ENCODE results near the gene NMRK2.

Gene NMRK2

DNA sequence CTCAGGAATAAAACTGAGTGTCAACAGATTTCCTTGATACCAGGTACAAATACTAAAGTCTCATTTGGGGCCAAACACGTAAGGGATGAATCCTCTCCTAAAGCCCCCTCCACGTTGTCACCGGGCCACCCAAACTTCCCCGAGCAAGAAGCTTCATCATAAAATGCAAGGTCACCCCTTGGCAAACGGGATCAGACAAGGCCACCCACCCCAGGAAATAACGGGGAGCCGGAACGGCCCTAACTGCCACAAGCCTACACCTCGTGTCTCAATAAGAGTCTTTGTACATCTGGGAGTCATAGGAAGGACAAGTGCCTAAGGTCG is 51.7 kb downstream of the NMRK2 start:
- Histone ChIP-seq H3K4me3 (ENCODE audit: low read depth, low read length) (peak overlapping the region; percentile 100), H3K4me1 (ENCODE audit: control insufficient read depth, insufficient read depth, low read length, unreplicated experiment) (peaks cover 17% of the 10 kb centered on the region), H3K79me2 (ENCODE audit: control insufficient read depth, insufficient read depth, low read length, unreplicated experiment) (peaks cover 56% of the 10 kb centered on the region), H3K27me3 (ENCODE audit: insufficient read depth, low read length) (no peaks in the 10 kb centered on the region), H2AFZ (ENCODE audit: low read length, unreplicated experiment) (no peak overlapping the region), H3K27ac (ENCODE audit: low read depth, low read length) (peak overlapping the region; percentile 97), H3K36me3 (ENCODE audit: insufficient read depth, low read length) (peaks cover 38% of the 10 kb centered on the region; the same call in 1 of the 2 replicates)

DNA sequence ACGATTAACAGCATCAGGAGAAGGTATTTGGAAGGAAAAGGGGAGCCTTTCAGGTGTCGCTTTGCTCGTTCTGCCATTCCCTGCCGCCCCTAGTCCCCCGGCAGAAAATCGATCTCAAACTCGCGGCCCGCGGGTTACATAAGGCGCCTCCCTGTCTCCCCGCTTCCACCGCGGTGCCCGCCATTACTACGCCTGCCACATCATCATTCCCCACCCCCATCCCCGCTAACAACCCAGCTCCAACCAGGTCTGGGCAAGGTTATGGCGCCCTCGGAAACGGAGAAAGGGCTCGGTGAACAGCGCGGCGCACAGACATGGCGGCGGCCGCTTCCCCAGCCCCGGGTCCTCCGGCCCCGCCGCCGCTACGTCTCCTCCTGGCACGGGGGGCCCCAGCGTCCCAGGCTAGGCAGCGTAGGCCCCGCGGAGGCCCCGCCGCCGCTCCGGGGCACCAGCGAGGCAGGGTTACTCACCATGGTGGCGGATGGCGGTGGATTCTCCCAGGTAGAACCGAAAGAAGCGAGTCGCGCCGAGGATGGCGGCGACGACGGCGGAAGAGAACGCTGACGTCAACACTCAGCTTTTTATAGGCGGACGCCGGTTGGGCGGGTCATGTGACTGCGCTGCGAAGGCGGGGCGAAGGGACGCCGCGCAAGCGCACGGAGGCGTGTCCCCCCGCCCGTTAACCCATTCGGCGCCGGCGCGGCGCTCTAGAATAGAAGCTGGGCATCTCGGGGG is 52.2 kb downstream of the NMRK2 start, which contains the start of gene EEF2:
Gene EEF2, minus strand, starts transcription at position 556 of the 735 bp plus-strand sequence. Its CDS starts 83 bp downstream, at position 473.
- Histone ChIP-seq H2AFZ (ENCODE audit: low read length, unreplicated experiment) (peak within 1 kb of the TSS; percentile 47), H3K36me3 (ENCODE audit: insufficient read depth, low read length) (peaks cover 38% of the 10 kb centered on the region; the same call in 1 of the 2 replicates), H3K79me2 (ENCODE audit: control insufficient read depth, insufficient read depth, low read length, unreplicated experiment) (peaks cover 52% of the 10 kb centered on the region), H3K4me3 (ENCODE audit: low read depth, low read length) (peak within 1 kb of the TSS; percentile 100), H3K4me1 (ENCODE audit: control insufficient read depth, insufficient read depth, low read length, unreplicated experiment) (peaks cover 17% of the 10 kb centered on the region), H3K27me3 (ENCODE audit: insufficient read depth, low read length) (no peaks in the 10 kb centered on the region), H3K27ac (ENCODE audit: low read depth, low read length) (peak within 1 kb of the TSS; percentile 97)

DNA sequence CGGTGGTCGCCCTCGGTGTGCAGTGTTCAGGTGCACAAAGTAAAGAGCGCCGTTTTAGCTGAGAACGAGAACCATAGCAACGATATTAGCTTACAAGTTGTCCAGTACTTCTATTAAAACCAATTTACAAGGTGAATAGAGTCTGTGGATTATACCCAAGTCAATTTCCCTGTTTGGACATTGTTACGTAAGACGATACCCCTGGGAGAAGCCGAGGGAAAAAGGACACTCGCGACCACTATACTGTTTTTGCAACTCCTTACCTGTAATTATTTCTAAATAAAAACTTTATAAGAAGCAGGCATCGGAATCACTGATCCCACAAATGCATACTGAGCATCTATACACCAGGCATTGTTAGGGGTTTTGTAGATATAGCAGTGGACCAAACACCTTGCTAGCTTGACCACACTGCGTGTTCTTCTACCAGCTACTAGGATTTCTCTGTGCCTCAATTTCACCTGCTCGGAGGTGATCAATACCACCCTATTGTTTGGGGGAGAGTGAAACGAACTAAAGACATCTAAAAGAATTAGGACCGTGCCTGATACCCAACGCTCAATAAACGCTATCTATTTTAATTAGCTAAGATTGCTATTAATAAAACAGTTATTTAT is 52.9 kb downstream of the NMRK2 start:
- Histone ChIP-seq H3K4me1 (ENCODE audit: control insufficient read depth, insufficient read depth, low read length, unreplicated experiment) (peaks cover 17% of the 10 kb centered on the region), H2AFZ (ENCODE audit: low read length, unreplicated experiment) (peak overlapping the region; percentile 47), H3K79me2 (ENCODE audit: control insufficient read depth, insufficient read depth, low read length, unreplicated experiment) (peaks cover 45% of the 10 kb centered on the region), H3K27me3 (ENCODE audit: insufficient read depth, low read length) (no peaks in the 10 kb centered on the region), H3K27ac (ENCODE audit: low read depth, low read length) (no peak overlapping the region), H3K36me3 (ENCODE audit: insufficient read depth, low read length) (peaks cover 33% of the 10 kb centered on the region; the same call in 1 of the 2 replicates), H3K4me3 (ENCODE audit: low read depth, low read length) (peak overlapping the region; percentile 100)

DNA sequence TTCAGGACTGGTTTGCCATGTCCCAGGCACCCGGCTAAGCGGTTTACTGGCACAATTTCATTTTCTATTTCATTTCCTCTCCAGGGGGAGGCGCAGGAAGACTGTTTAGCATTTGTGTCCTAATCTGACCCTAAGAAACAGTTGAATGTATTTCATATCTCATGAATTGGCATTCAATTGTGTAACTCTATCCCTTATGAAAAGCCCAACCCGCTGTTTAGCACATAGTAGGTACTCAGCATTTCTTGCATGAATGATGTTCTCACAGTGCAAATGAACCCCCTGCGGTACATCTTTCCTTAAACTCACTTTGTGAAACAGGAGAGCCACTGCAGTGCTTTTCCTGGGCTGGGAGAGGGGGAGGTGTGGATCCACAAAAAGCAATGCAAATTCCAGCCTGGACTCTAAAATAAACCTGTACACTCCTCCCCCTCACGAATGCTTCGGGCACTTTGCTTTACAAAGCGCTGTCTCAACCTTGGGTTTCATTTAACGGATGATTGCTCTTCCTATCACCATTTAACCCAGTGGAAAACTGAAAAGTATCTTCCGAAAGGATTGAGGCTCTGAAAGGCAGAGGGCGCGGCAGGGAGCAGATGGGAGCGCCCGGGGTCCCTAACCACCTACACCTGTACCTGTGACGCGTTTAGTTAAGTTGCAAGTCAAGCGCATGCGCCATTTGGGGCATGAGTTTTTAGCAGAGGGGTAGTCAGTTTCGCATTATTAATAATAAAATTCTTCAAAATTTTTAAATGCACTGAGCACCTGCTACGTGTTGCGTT is 53.6 kb downstream of the NMRK2 start:
- peak overlapping the region; percentile 47 for H2AFZ ChIP-seq (ENCODE audit: low read length, unreplicated experiment)
- peak overlapping the region; percentile 100 for H3K4me3 ChIP-seq (ENCODE audit: low read depth, low read length)
- no peaks in the 10 kb centered on the region for H3K27me3 ChIP-seq (ENCODE audit: insufficient read depth, low read length)
- no peak overlapping the region for H3K27ac ChIP-seq (ENCODE audit: low read depth, low read length)
- H3K4me1 ChIP-seq (ENCODE audit: control insufficient read depth, insufficient read depth, low read length, unreplicated experiment) = peaks cover 15% of the 10 kb centered on the region
- peaks cover 38% of the 10 kb centered on the region for H3K79me2 ChIP-seq (ENCODE audit: control insufficient read depth, insufficient read depth, low read length, unreplicated experiment)
- peaks cover 26% of the 10 kb centered on the region; the same call in 1 of the 2 replicates for H3K36me3 ChIP-seq (ENCODE audit: insufficient read depth, low read length)

DNA sequence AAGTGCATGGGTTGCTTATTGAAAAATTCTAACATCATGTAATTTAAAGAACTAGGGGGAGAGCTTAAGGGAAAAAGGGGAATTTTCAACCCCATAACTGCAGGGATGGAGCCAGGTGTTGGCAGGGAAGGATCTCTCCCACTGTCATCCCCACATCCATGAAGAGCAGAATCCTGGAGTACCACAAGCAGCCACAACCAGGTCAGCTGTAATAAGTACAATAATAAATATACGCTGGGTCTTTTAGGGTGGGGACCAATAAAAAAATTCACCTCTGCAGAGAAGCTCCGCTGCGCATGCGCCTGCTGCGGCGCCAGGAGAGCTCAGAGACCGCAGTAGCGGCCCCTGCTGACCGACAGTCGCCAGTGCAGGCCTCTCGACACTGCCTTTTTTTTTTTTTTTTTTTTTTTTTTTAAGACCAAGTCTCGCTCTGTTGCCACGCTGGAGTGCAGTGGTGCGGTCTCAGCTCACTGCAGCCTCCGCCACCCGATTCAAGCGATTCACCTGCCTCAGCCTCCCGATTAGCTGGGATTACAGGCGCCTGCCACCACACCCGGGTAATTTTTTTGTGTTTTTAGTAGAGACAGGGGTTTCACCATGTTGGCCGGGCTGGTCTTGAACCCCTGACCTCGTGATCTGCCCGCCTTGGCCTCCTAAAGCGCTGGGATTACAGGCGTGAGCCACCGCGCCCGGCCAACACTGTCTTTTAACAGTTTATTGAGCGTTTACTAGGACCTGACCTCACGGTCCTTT is 54.9 kb downstream of the NMRK2 start:
- peak overlapping the region; percentile 100 for H3K4me3 ChIP-seq (ENCODE audit: low read depth, low read length)
- peaks cover 18% of the 10 kb centered on the region; the same call in 1 of the 2 replicates for H3K36me3 ChIP-seq (ENCODE audit: insufficient read depth, low read length)
- no peak overlapping the region for H3K27ac ChIP-seq (ENCODE audit: low read depth, low read length)
- H3K79me2 ChIP-seq (ENCODE audit: control insufficient read depth, insufficient read depth, low read length, unreplicated experiment) = peaks cover 25% of the 10 kb centered on the region
- no peaks in the 10 kb centered on the region for H3K27me3 ChIP-seq (ENCODE audit: insufficient read depth, low read length)
- H2AFZ ChIP-seq (ENCODE audit: low read length, unreplicated experiment) = peak overlapping the region; percentile 75
- H3K4me1 ChIP-seq (ENCODE audit: control insufficient read depth, insufficient read depth, low read length, unreplicated experiment) = peaks cover 13% of the 10 kb centered on the region

DNA sequence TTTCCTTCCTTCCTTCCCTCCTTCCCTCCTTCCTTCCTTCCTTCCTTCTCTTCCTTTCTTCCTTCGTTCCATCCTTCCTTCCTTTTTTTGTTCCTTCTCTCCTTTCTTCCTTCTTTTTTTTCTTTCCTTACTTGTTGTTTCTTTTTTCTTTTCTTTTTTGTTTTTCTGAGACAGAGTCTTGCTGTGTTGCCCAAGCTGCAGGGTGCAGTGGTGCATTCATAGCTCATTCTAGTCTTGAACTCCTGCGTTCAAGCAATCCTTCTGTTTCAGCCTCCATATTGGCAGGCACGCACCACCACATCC is 57.9 kb downstream of the NMRK2 start:
- Histone ChIP-seq H3K27me3 (ENCODE audit: insufficient read depth, low read length) (no peaks in the 10 kb centered on the region), H3K27ac (ENCODE audit: low read depth, low read length) (no peak overlapping the region), H3K4me1 (ENCODE audit: control insufficient read depth, insufficient read depth, low read length, unreplicated experiment) (peaks cover 4% of the 10 kb centered on the region), H2AFZ (ENCODE audit: low read length, unreplicated experiment) (peak overlapping the region; percentile 38), H3K4me3 (ENCODE audit: low read depth, low read length) (no peak overlapping the region), H3K79me2 (ENCODE audit: control insufficient read depth, insufficient read depth, low read length, unreplicated experiment) (no peaks in the 10 kb centered on the region), H3K36me3 (ENCODE audit: insufficient read depth, low read length) (no peaks in the 10 kb centered on the region)
